Endothelial cell of umbilical vein (primary cell): Measurements from ENCODE around the gene TAT. TPM values are rescaled to one million over a fixed set of nuclear protein-coding genes. Genes with fewer than 3 reads are reported as not detected.
"Not testable (repeated sequence)": the region's sequence is repeated elsewhere in the genome, so short reads cannot be mapped to it uniquely, and the experiment has no call there.

Source experiments
- BruUV-seq: library from RNA; stranded (reverse); fragments of 400-500 nt; replicated peaks from 2 replicates; lab custom pipeline; 2021; lab: Mats Ljungman, UMichigan
- CTCF ChIA-PET: fragments of 300-600, 350-600 bp; sonication (Branson Sonifier 250); formaldehyde crosslinking; loops from one replicate; lab custom pipeline; 2021; ENCODE audit warnings: antibody characterized with exemption, inconsistent platforms; lab: Charles Lee
- POLR2A ChIA-PET: fragments of 300-600, 350-600 bp; sonication (Branson Sonifier 250); formaldehyde crosslinking; loops from one replicate; lab custom pipeline; 2021; ENCODE audit warnings: antibody characterized with exemption, inconsistent platforms; lab: Charles Lee
- DNase-seq: peaks from one replicate; pipeline ENCODE4 v3.0.0-alpha.2; 2011; ENCODE audit warnings: low read depth, low spot score
- FAIRE-seq: peaks from 2 replicates; lab custom pipeline; 2011; peaks lifted over from hg19 to GRCh38; lab: Jason Lieb, UNC
- H2AFZ ChIP-seq: 2 replicates; pipeline ENCODE4 v1.6.0; 2012; ENCODE audit warnings: low read depth, low read length, control low read depth, inconsistent platforms
- H3K27ac ChIP-seq: 2 replicates; pipeline ENCODE4 v1.5.1; 2011; ENCODE audit warnings: low read depth, mild to moderate bottlenecking, control low read depth, low read length, moderate library complexity; ENCODE audit not compliant: insufficient read depth
- H3K27me3 ChIP-seq, 2 experiments: 2 replicates each; pipeline versions ENCODE4 v1.6.0 to v1.6.1; 2011; ENCODE audit warnings: low read length in 2 of 2, mixed read lengths in 1 of 2; ENCODE audit not compliant: control insufficient read depth in 2 of 2, insufficient read depth in 2 of 2
- H3K36me3 ChIP-seq, 2 experiments: 2 replicates in 1 of 2; 3 replicates in 1 of 2; pipeline ENCODE4 v1.5.1; 2011; ENCODE audit warnings: low read length in 2 of 2, mild to moderate bottlenecking in 1 of 2, moderate library complexity in 1 of 2; ENCODE audit not compliant: control insufficient read depth in 2 of 2, insufficient read depth in 2 of 2; ENCODE audit errors: extremely low read depth in 1 of 2
- H3K4me1 ChIP-seq: 3 replicates; pipeline ENCODE4 v1.5.1; 2011; ENCODE audit warnings: mild to moderate bottlenecking, low read length; ENCODE audit not compliant: control insufficient read depth, insufficient read depth; ENCODE audit errors: extremely low read depth
- H3K4me2 ChIP-seq: 2 replicates; pipeline ENCODE4 v1.6.1; 2011; ENCODE audit warnings: low read length, control low read depth, mixed read lengths; ENCODE audit not compliant: insufficient read depth
- H3K4me3 ChIP-seq, 3 experiments: fragments of 200-600 bp in 1 of 3; sonication (generic), shearing (Covaris generic) in 1 of 3; replicated peaks in 1 of 3; 2 replicates each; pipeline ENCODE4 v1.5.1; 2011 to 2016; ENCODE audit warnings: control low read depth in 3 of 3, low read length in 3 of 3, mild to moderate bottlenecking in 2 of 3, inconsistent platforms in 1 of 3, low read depth in 1 of 3, moderate library complexity in 1 of 3; ENCODE audit not compliant: insufficient read depth in 1 of 3
- H3K79me2 ChIP-seq: 2 replicates; pipeline ENCODE4 v1.6.0; 2012; ENCODE audit warnings: low read length, inconsistent platforms; ENCODE audit not compliant: control insufficient read depth, insufficient read depth
- H3K9ac ChIP-seq: replicated peaks from 2 replicates; pipeline ENCODE3; 2011; ENCODE audit warnings: low read length, control low read depth; ENCODE audit not compliant: insufficient read depth; ENCODE audit errors: extremely low read depth
- H3K9me1 ChIP-seq: replicated peaks from 3 replicates; pipeline ENCODE4 v1.6.0; 2011; ENCODE audit warnings: mild to moderate bottlenecking, low read length; ENCODE audit not compliant: control insufficient read depth, insufficient read depth; ENCODE audit errors: extremely low read depth
- H3K9me3 ChIP-seq: replicated peaks from 2 replicates; pipeline ENCODE4 v1.5.1; 2012; ENCODE audit warnings: low read length, inconsistent platforms; ENCODE audit not compliant: control insufficient read depth, insufficient read depth
- H4K20me1 ChIP-seq: replicated peaks from 2 replicates; pipeline ENCODE3; 2011; ENCODE audit warnings: mild to moderate bottlenecking, low read length; ENCODE audit not compliant: control insufficient read depth, insufficient read depth; ENCODE audit errors: extremely low read depth
- MAX ChIP-seq: IDR thresholded peaks from 2 replicates; pipeline ENCODE4 v1.6.1; 2011; ENCODE audit not compliant: insufficient read depth, insufficient read length
- dilution Hi-C: fragments of 300-500 bp; cut with MboI; formaldehyde crosslinking; loops from one replicate; pipeline ENCODE4 v1.15.0; 2019; ENCODE audit warnings: low sequenced_read_pairs; ENCODE audit not compliant: extremely low pct_ligation_motif_present
- intact Hi-C: fragments of 100-400 bp; cut with micrococcal nuclease; formaldehyde crosslinking; loops from one replicate; pipeline ENCODE4 v1.10.0; 2022
- polyA plus RNA-seq, 4 experiments: library from polyadenylated mRNA; depleted of rRNA in 3 of 4; stranded (reverse) in 3 of 4; unstranded in 1 of 4; fragments of >200 nt; gene quantifications; 2 replicates each; pipeline versions ENCODE4 v1.2.1 to v1.2.3, GENCODE V29; 2011 to 2012; ENCODE audit warnings: missing spikeins in 1 of 4
- total RNA-seq: library from RNA; stranded (reverse); gene quantifications from 2 replicates; pipeline ENCODE4 v1.2.3, GENCODE V29; 2021

The TAT gene
- total and polyA plus RNA-seq, 2 donors (not counting 3 experiments of a cell fraction or from before 2014, with no cell fraction given) = not detected

GRCh38 chr16:71600822-71601221 lies 23.9 kb upstream of the TAT start:
- no peak overlapping the region for H3K4me3 ChIP-seq
- FAIRE-seq (no peak), DNase-seq (no peak)
- no peaks in the 10 kb centered on the region for H3K27me3 ChIP-seq
- H4K20me1 ChIP-seq = no peaks in the 10 kb centered on the region
- no peaks in the 10 kb centered on the region for H3K9me1 ChIP-seq
- no peak for TF ChIP-seq MAX
- no peak overlapping the region for H2AFZ ChIP-seq
- no peaks in the 10 kb centered on the region for H3K36me3 ChIP-seq
- H3K4me2 ChIP-seq = no peak overlapping the region
- no peaks in the 10 kb centered on the region for H3K9me3 ChIP-seq
- no TSS peak for BruUV-seq
- intact Hi-C loops (no loop called here), dilution Hi-C loops (no loop called here)
- no peak overlapping the region for H3K27ac ChIP-seq
- no peak overlapping the region for H3K9ac ChIP-seq
- no peaks in the 10 kb centered on the region for H3K4me1 ChIP-seq
- POLR2A ChIA-PET = interaction anchor here (0.6 kb wide), 2 partner anchors 125 to 137 kb away, joined by 3 to 5 read pairs; no protein-coding TSS in a partner anchor
- CTCF ChIA-PET = no interaction called here
- H3K79me2 ChIP-seq = no peaks in the 10 kb centered on the region

- H4K20me1 ChIP-seq, H2AFZ ChIP-seq, H3K27me3 ChIP-seq, H3K9me1 ChIP-seq, H3K9ac ChIP-seq, intact Hi-C loops, H3K9me3 ChIP-seq, H3K4me3 ChIP-seq, POLR2A ChIA-PET, BruUV-seq, dilution Hi-C loops, H3K36me3 ChIP-seq, FAIRE-seq, H3K4me2 ChIP-seq, H3K4me1 ChIP-seq, H3K79me2 ChIP-seq, DNase-seq, H3K27ac ChIP-seq: not testable (repeated sequence)
- CTCF ChIA-PET = interaction anchor here (1.4 kb wide), 1 partner anchor 13 kb away, joined by 5 read pairs; no protein-coding TSS in a partner anchor
These were observed 21.5 kb upstream of the TAT start for GRCh38 chr16:71598426-71598825.

- intact Hi-C loops, H3K79me2 ChIP-seq, H3K9ac ChIP-seq, DNase-seq, BruUV-seq, H3K4me1 ChIP-seq, H3K4me2 ChIP-seq, POLR2A ChIA-PET, H3K27ac ChIP-seq, H3K9me3 ChIP-seq, H4K20me1 ChIP-seq, FAIRE-seq, H3K36me3 ChIP-seq, dilution Hi-C loops, H3K4me3 ChIP-seq, H3K27me3 ChIP-seq, H3K9me1 ChIP-seq, H2AFZ ChIP-seq: not testable (repeated sequence)
- CTCF ChIA-PET = interaction anchor here (1.5 kb wide), 1 partner anchor 16 kb away, joined by 4 read pairs; no protein-coding TSS in a partner anchor
These were observed 18.5 kb upstream of the TAT start for GRCh38 chr16:71595340-71595826.
